ENCODE results near the gene PALD1.

The PALD1 gene

GRCh38 chr10:70597856-70598815 is 119.6 kb downstream of the PALD1 start:
- H3K4me3 ChIP-seq (ENCODE audit: low read length): no peak overlapping the region
- H3K9me3 ChIP-seq (ENCODE audit: low read length): no peaks in the 10 kb centered on the region
- peaks cover 3% of the 10 kb centered on the region for H3K27me3 ChIP-seq (ENCODE audit: insufficient read depth, low read length)
- H3K36me3 ChIP-seq (ENCODE audit: insufficient read depth, low read length): no peaks in the 10 kb centered on the region
- no peaks in the 10 kb centered on the region for H3K4me1 ChIP-seq (ENCODE audit: insufficient read depth, low read length)
- no peak overlapping the region for H2AFZ ChIP-seq (ENCODE audit: low read depth, low read length)

GRCh38 chr10:70598857-70599295 is 120.3 kb downstream of the PALD1 start:
- Histone ChIP-seq H3K36me3 (ENCODE audit: insufficient read depth, low read length) (no peaks in the 10 kb centered on the region), H3K9me3 (ENCODE audit: low read length) (no peaks in the 10 kb centered on the region), H3K4me3 (ENCODE audit: low read length) (no peak overlapping the region), H3K27me3 (ENCODE audit: insufficient read depth, low read length) (peaks cover 3% of the 10 kb centered on the region), H3K4me1 (ENCODE audit: insufficient read depth, low read length) (no peaks in the 10 kb centered on the region), H2AFZ (ENCODE audit: low read depth, low read length) (no peak overlapping the region)

- Histone ChIP-seq H3K4me3 (ENCODE audit: low read length) (no peak overlapping the region), H3K27me3 (ENCODE audit: insufficient read depth, low read length) (peaks cover 3% of the 10 kb centered on the region), H3K36me3 (ENCODE audit: insufficient read depth, low read length) (no peaks in the 10 kb centered on the region), H3K4me1 (ENCODE audit: insufficient read depth, low read length) (no peaks in the 10 kb centered on the region), H2AFZ (ENCODE audit: low read depth, low read length) (no peak overlapping the region), H3K9me3 (ENCODE audit: low read length) (no peaks in the 10 kb centered on the region)
Observed at GRCh38 chr10:70599319-70599718, 120.8 kb downstream of the PALD1 start.

GRCh38 chr10:70599791-70600190 is 121.2 kb downstream of the PALD1 start:
- no peaks in the 10 kb centered on the region for H3K4me1 ChIP-seq (ENCODE audit: insufficient read depth, low read length)
- no peaks in the 10 kb centered on the region for H3K36me3 ChIP-seq (ENCODE audit: insufficient read depth, low read length)
- no peaks in the 10 kb centered on the region for H3K9me3 ChIP-seq (ENCODE audit: low read length)
- H3K4me3 ChIP-seq (ENCODE audit: low read length): no peak overlapping the region
- H2AFZ ChIP-seq (ENCODE audit: low read depth, low read length): no peak overlapping the region
- peaks cover 2% of the 10 kb centered on the region for H3K27me3 ChIP-seq (ENCODE audit: insufficient read depth, low read length)

GRCh38 chr10:70600512-70601395 is 122.2 kb downstream of the PALD1 start:
- H2AFZ ChIP-seq (ENCODE audit: low read depth, low read length): no peak overlapping the region
- H3K9me3 ChIP-seq (ENCODE audit: low read length): no peaks in the 10 kb centered on the region
- no peaks in the 10 kb centered on the region for H3K27me3 ChIP-seq (ENCODE audit: insufficient read depth, low read length)
- H3K36me3 ChIP-seq (ENCODE audit: insufficient read depth, low read length): no peaks in the 10 kb centered on the region
- H3K4me3 ChIP-seq (ENCODE audit: low read length): no peak overlapping the region
- no peaks in the 10 kb centered on the region for H3K4me1 ChIP-seq (ENCODE audit: insufficient read depth, low read length)

- H2AFZ ChIP-seq (ENCODE audit: low read depth, low read length): no peak overlapping the region
- no peaks in the 10 kb centered on the region for H3K9me3 ChIP-seq (ENCODE audit: low read length)
- no peaks in the 10 kb centered on the region for H3K4me1 ChIP-seq (ENCODE audit: insufficient read depth, low read length)
- no peaks in the 10 kb centered on the region for H3K36me3 ChIP-seq (ENCODE audit: insufficient read depth, low read length)
- no peak overlapping the region for H3K4me3 ChIP-seq (ENCODE audit: low read length)
- H3K27me3 ChIP-seq (ENCODE audit: insufficient read depth, low read length): no peaks in the 10 kb centered on the region
Observed at GRCh38 chr10:70601746-70602145, 123.2 kb downstream of the PALD1 start.

- Histone ChIP-seq H3K4me1 (ENCODE audit: insufficient read depth, low read length) (no peaks in the 10 kb centered on the region), H3K36me3 (ENCODE audit: insufficient read depth, low read length) (no peaks in the 10 kb centered on the region), H3K27me3 (ENCODE audit: insufficient read depth, low read length) (no peaks in the 10 kb centered on the region), H3K9me3 (ENCODE audit: low read length) (no peaks in the 10 kb centered on the region), H3K4me3 (ENCODE audit: low read length) (no peak within 1 kb of the TSS), H2AFZ (ENCODE audit: low read depth, low read length) (no peak within 1 kb of the TSS)
Observed at GRCh38 chr10:70602665-70603448, 124.3 kb downstream of the PALD1 start, which contains the start of gene PRF1. PRF1 (minus strand) TSS chr10:70602741; CDS start chr10:70600902, 1,839 bp downstream.

GRCh38 chr10:70603449-70603801 is 124.9 kb downstream of the PALD1 start:
- H3K4me1 ChIP-seq (ENCODE audit: insufficient read depth, low read length): no peaks in the 10 kb centered on the region
- no peaks in the 10 kb centered on the region for H3K9me3 ChIP-seq (ENCODE audit: low read length)
- no peaks in the 10 kb centered on the region for H3K36me3 ChIP-seq (ENCODE audit: insufficient read depth, low read length)
- H3K4me3 ChIP-seq (ENCODE audit: low read length): no peak overlapping the region
- H2AFZ ChIP-seq (ENCODE audit: low read depth, low read length): no peak overlapping the region
- no peaks in the 10 kb centered on the region for H3K27me3 ChIP-seq (ENCODE audit: insufficient read depth, low read length)

GRCh38 chr10:70604106-70604505 is 125.5 kb downstream of the PALD1 start:
- Histone ChIP-seq H3K4me1 (ENCODE audit: insufficient read depth, low read length) (no peaks in the 10 kb centered on the region), H3K27me3 (ENCODE audit: insufficient read depth, low read length) (no peaks in the 10 kb centered on the region), H3K36me3 (ENCODE audit: insufficient read depth, low read length) (no peaks in the 10 kb centered on the region), H2AFZ (ENCODE audit: low read depth, low read length) (no peak overlapping the region), H3K4me3 (ENCODE audit: low read length) (no peak overlapping the region), H3K9me3 (ENCODE audit: low read length) (no peaks in the 10 kb centered on the region)

DNA sequence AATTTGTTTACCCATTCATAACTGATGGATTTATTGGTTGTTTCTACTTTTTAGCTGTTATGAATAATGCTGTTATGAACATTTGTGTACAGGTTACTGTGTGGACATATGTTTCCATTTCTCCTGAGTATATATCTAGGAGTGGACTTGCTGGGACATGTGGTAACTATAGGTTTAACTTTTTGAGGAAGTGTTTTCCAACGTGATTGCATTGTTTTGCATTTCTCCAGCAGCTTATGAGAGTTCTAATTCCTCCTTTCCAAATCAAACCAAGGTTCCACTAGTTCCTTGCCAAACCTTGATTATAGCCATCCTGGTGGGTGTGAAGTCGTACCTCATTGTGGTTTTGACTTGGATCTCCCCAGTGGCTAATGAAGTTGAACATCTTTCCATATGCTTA is 126.6 kb downstream of the PALD1 start:
- Histone ChIP-seq H3K4me1 (ENCODE audit: insufficient read depth, low read length) (no peaks in the 10 kb centered on the region), H3K27me3 (ENCODE audit: insufficient read depth, low read length) (no peaks in the 10 kb centered on the region), H3K4me3 (ENCODE audit: low read length) (no peak overlapping the region), H3K9me3 (ENCODE audit: low read length) (no peaks in the 10 kb centered on the region), H2AFZ (ENCODE audit: low read depth, low read length) (no peak overlapping the region), H3K36me3 (ENCODE audit: insufficient read depth, low read length) (no peaks in the 10 kb centered on the region)

GRCh38 chr10:70607936-70608335 is 129.4 kb downstream of the PALD1 start:
- no peaks in the 10 kb centered on the region for H3K27me3 ChIP-seq (ENCODE audit: insufficient read depth, low read length)
- H3K4me1 ChIP-seq (ENCODE audit: insufficient read depth, low read length): no peaks in the 10 kb centered on the region
- H3K9me3 ChIP-seq (ENCODE audit: low read length): no peaks in the 10 kb centered on the region
- no peak overlapping the region for H3K4me3 ChIP-seq (ENCODE audit: low read length)
- no peak overlapping the region for H2AFZ ChIP-seq (ENCODE audit: low read depth, low read length)
- H3K36me3 ChIP-seq (ENCODE audit: insufficient read depth, low read length): no peaks in the 10 kb centered on the region

DNA sequence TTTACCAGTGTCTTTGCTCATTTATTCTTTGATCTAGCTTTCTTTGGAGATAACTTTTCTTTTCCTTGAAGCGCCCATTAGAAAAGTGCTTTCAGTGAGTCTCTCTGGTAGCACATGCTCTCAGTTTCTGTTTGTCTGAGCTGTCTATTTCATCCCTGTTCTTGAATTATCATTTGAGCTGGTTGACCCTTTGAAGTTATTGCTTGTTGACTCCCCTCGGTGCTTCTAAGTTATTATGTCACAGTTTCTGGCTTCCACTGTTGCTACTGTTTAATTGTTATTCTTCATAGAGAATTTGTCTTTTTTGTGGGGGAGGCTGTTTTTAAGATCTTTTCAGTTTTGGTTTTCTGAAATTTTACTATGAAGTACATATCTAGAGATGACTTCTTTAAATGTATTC is 135.4 kb downstream of the PALD1 start:
- Histone ChIP-seq H3K27me3 (ENCODE audit: insufficient read depth, low read length) (no peaks in the 10 kb centered on the region), H3K4me3 (ENCODE audit: low read length) (no peak overlapping the region), H3K9me3 (ENCODE audit: low read length) (no peaks in the 10 kb centered on the region), H3K36me3 (ENCODE audit: insufficient read depth, low read length) (no peaks in the 10 kb centered on the region), H3K4me1 (ENCODE audit: insufficient read depth, low read length) (no peaks in the 10 kb centered on the region), H2AFZ (ENCODE audit: low read depth, low read length) (no peak overlapping the region)
